CD14-positive monocyte (primary cell): ENCODE data around the gene GNL3. TPM values are rescaled to one million over a fixed set of nuclear protein-coding genes. Genes with fewer than 3 reads are reported as not detected.

Experiments
- DNase-seq, 3 donors: peaks; one replicate each; pipeline ENCODE4 v3.0.0-alpha.2; 2011 to 2022
- H2AFZ ChIP-seq: 2 replicates; pipeline ENCODE4 v1.6.0; 2012; ENCODE audit warnings: mild to moderate bottlenecking, low read depth, low read length, inconsistent platforms; ENCODE audit not compliant: insufficient read depth, poor library complexity, severe bottlenecking
- H3K27ac ChIP-seq, 2 donors: 1 replicate in 1 of 2; 2 replicates in 1 of 2; pipeline ENCODE4 v1.5.1; 2012 to 2013; ENCODE audit warnings: low read length in 2 of 2, control low read depth in 1 of 2, inconsistent platforms in 1 of 2, low read depth in 1 of 2, mild to moderate bottlenecking in 1 of 2
- H3K27me3 ChIP-seq, 2 donors: one replicate each; pipeline versions ENCODE4 v1.6.0 to v1.6.1; 2011 to 2013; ENCODE audit warnings: low read length in 2 of 2; ENCODE audit not compliant: control insufficient read depth in 2 of 2, insufficient read depth in 2 of 2
- H3K36me3 ChIP-seq, 2 donors: replicated peaks in 1 of 2; 1 replicate in 1 of 2; 2 replicates in 1 of 2; pipeline versions ENCODE4 v1.5.1 to v1.6.1; 2012 to 2013; ENCODE audit warnings: low read length in 2 of 2, control low read depth in 1 of 2, inconsistent platforms in 1 of 2, mild to moderate bottlenecking in 1 of 2; ENCODE audit not compliant: insufficient read depth in 2 of 2, control insufficient read depth in 1 of 2
- H3K4me1 ChIP-seq, 2 donors: 1 replicate in 1 of 2; 2 replicates in 1 of 2; pipeline versions ENCODE4 v1.5.1 to v1.6.1; 2012 to 2013; ENCODE audit warnings: low read length in 2 of 2, control low read depth in 1 of 2, inconsistent platforms in 1 of 2, mild to moderate bottlenecking in 1 of 2, moderate library complexity in 1 of 2; ENCODE audit not compliant: insufficient read depth in 2 of 2, control insufficient read depth in 1 of 2
- H3K4me2 ChIP-seq: replicated peaks from 2 replicates; pipeline ENCODE3; 2012; ENCODE audit warnings: low read length, moderate library complexity, mild to moderate bottlenecking; ENCODE audit not compliant: poor library complexity, severe bottlenecking; ENCODE audit errors: extremely low read depth
- H3K4me3 ChIP-seq, 3 experiments: fragments of 200-600 bp in 1 of 3; sonication (generic) in 1 of 3; replicated peaks in 1 of 3; 1 replicate in 2 of 3; 2 replicates in 1 of 3; pipeline ENCODE4 v1.5.1; 2011 to 2013; ENCODE audit warnings: low read length in 3 of 3, mild to moderate bottlenecking in 3 of 3, control low read depth in 2 of 3, low read depth in 2 of 3, inconsistent platforms in 1 of 3, moderate library complexity in 1 of 3
- H3K79me2 ChIP-seq: 2 replicates; pipeline ENCODE4 v1.6.0; 2012; ENCODE audit warnings: mild to moderate bottlenecking, control low read depth, inconsistent platforms, low read length, moderate library complexity; ENCODE audit not compliant: insufficient read depth
- H3K9ac ChIP-seq: 2 replicates; pipeline ENCODE4 v1.6.0; 2017; ENCODE audit warnings: low read length, mild to moderate bottlenecking; ENCODE audit not compliant: insufficient read depth, poor library complexity, severe bottlenecking
- H3K9me3 ChIP-seq, 2 donors: replicated peaks in 1 of 2; 1 replicate in 1 of 2; 2 replicates in 1 of 2; pipeline versions ENCODE4 v1.5.1 to v1.6.1; 2012 to 2013; ENCODE audit warnings: low read length in 2 of 2, control low read depth in 1 of 2; ENCODE audit not compliant: control insufficient read depth in 1 of 2, insufficient read depth in 1 of 2
- H4K20me1 ChIP-seq: 2 replicates; pipeline ENCODE4 v1.6.0; 2012; ENCODE audit warnings: mild to moderate bottlenecking, low read length, control low read depth, moderate library complexity; ENCODE audit not compliant: insufficient read depth
- H3K27ac Mint-ChIP-seq, 7 donors: one replicate each; pipeline ENCODE4 v1.8.0; 2020; ENCODE audit warnings: mild to moderate bottlenecking in 7 of 7, mixed read lengths in 7 of 7, moderate library complexity in 6 of 7, inconsistent platforms in 2 of 7
- H3K27me3 Mint-ChIP-seq, 3 donors: one replicate each; pipeline ENCODE4 v1.8.0; 2021 to 2022; ENCODE audit warnings: low read depth in 3 of 3, mild to moderate bottlenecking in 3 of 3, mixed read lengths in 3 of 3, moderate library complexity in 3 of 3, inconsistent platforms in 1 of 3
- H3K36me3 Mint-ChIP-seq, 2 donors: one replicate each; pipeline ENCODE4 v1.8.0; 2020; ENCODE audit warnings: mixed read lengths in 2 of 2, inconsistent platforms in 1 of 2, mild to moderate bottlenecking in 1 of 2
- H3K4me1 Mint-ChIP-seq: one replicate; pipeline ENCODE4 v1.8.0; 2020; ENCODE audit warnings: mild to moderate bottlenecking, mixed read lengths
- H3K4me3 Mint-ChIP-seq, 2 donors: one replicate each; pipeline ENCODE4 v1.8.0; 2020; ENCODE audit warnings: mild to moderate bottlenecking in 2 of 2, mixed read lengths in 2 of 2, moderate library complexity in 1 of 2
- H3K9me3 Mint-ChIP-seq, 7 donors: one replicate each; pipeline ENCODE4 v1.8.0; 2020 to 2022; ENCODE audit warnings: mixed read lengths in 7 of 7, mild to moderate bottlenecking in 6 of 7, moderate library complexity in 6 of 7, inconsistent platforms in 2 of 7
- WGBS: methylation state at CpG from one replicate; pipeline ENCODE4 v1.1.5; 2013; ENCODE audit warnings: missing lambda C conversion rate; ENCODE audit not compliant: insufficient coverage; 5-methylcytosine and 5-hydroxymethylcytosine counted together
- intact Hi-C, 2 donors: fragments of 100-400 bp; cut with micrococcal nuclease; formaldehyde crosslinking; loops; one replicate each; pipeline versions ENCODE4 v1.15.0 to v1.15.1; 2023
- polyA plus RNA-seq, 3 donors: library from polyadenylated mRNA; depleted of rRNA in 1 of 3; unstranded in 2 of 3; stranded (reverse) in 1 of 3; fragments of 300-500 nt in 2 of 3; fragments of >200 nt in 1 of 3; fragmentation: Illumina TruSeq in 2 of 3; gene quantifications; 1 replicate in 2 of 3; 2 replicates in 1 of 3; pipeline ENCODE4 v1.2.3, GENCODE V29; 2012 to 2021
- TF ChIP-seq, protein P1 (sequence below): fragments of 200-600 bp; IDR thresholded peaks from one replicate; pipeline ENCODE4 v1.8.0; 2022; ENCODE audit warnings: antibody characterized with exemption, mild to moderate bottlenecking

Gene GNL3
- polyA plus RNA-seq, 3 donors = 13.4 to 18.7 (median 16.7) TPM

GRCh38 chr3:52730681-52731080, 44.8 kb downstream of the GNL3 start:
- no peak overlapping the region for H3K9ac ChIP-seq
- H3K36me3 ChIP-seq = peaks cover 37 to 81% of the 10 kb centered on the region in 2 donors
- DNase-seq = no peak
- H3K9me3 Mint-ChIP-seq = peaks cover 21 to 51% (median 38%) of the 10 kb centered on the region in 7 donors
- no peaks in the 10 kb centered on the region for H3K27me3 ChIP-seq
- intact Hi-C loops = no loop called here
- H3K27ac Mint-ChIP-seq = peak overlapping the region in 4 of 7 donors; percentile 13 to 79 (median 44)
- H3K27me3 Mint-ChIP-seq = no peaks in the 10 kb centered on the region
- no peak overlapping the region for H3K4me3 Mint-ChIP-seq
- peaks cover 26 to 47% of the 10 kb centered on the region in 2 donors for H3K9me3 ChIP-seq
- no peak overlapping the region for H2AFZ ChIP-seq
- H4K20me1 ChIP-seq = no peaks in the 10 kb centered on the region
- peaks cover 68 to 85% of the 10 kb centered on the region in 2 donors for H3K36me3 Mint-ChIP-seq
- peaks cover 15% of the 10 kb centered on the region for H3K4me1 Mint-ChIP-seq
- H3K4me2 ChIP-seq = no peak overlapping the region
- peak overlapping the region in 1 of 2 donors; percentile 32 for H3K27ac ChIP-seq
- TF ChIP-seq, protein P1, sequence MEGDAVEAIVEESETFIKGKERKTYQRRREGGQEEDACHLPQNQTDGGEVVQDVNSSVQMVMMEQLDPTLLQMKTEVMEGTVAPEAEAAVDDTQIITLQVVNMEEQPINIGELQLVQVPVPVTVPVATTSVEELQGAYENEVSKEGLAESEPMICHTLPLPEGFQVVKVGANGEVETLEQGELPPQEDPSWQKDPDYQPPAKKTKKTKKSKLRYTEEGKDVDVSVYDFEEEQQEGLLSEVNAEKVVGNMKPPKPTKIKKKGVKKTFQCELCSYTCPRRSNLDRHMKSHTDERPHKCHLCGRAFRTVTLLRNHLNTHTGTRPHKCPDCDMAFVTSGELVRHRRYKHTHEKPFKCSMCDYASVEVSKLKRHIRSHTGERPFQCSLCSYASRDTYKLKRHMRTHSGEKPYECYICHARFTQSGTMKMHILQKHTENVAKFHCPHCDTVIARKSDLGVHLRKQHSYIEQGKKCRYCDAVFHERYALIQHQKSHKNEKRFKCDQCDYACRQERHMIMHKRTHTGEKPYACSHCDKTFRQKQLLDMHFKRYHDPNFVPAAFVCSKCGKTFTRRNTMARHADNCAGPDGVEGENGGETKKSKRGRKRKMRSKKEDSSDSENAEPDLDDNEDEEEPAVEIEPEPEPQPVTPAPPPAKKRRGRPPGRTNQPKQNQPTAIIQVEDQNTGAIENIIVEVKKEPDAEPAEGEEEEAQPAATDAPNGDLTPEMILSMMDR = no peak
- peaks cover 2 to 9% of the 10 kb centered on the region in 2 donors for H3K4me1 ChIP-seq
- no peak overlapping the region for H3K4me3 ChIP-seq
- H3K79me2 ChIP-seq = no peaks in the 10 kb centered on the region

DNA sequence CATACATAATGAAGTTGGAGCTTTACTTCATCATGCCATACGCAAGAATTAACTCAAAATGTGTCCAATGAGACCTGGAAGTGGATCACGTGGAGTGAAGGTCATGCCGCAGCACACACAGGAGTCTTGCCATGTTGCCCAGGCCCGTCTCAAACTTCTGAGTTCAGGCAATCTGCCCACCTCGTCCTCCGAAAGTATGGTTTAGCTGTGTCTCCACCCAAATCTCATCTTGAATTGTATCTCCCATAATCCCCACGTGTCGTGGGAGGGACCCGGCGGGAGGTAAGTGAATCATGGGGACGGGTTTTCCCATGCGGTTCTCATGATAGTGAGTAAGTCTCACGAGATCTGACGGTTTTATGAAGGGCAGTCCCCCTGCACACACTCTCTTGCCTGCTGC, 45.8 kb downstream of the GNL3 start:
- H3K9me3 ChIP-seq = peaks cover 26 to 47% of the 10 kb centered on the region in 2 donors
- peaks cover 44 to 90% of the 10 kb centered on the region in 2 donors for H3K36me3 ChIP-seq
- no peaks in the 10 kb centered on the region for H3K27me3 Mint-ChIP-seq
- no peak overlapping the region for H2AFZ ChIP-seq
- no peak overlapping the region for H3K27ac ChIP-seq
- peak overlapping the region in 2 of 7 donors; percentile 22 to 32 for H3K27ac Mint-ChIP-seq
- H3K4me1 Mint-ChIP-seq = peaks cover 15% of the 10 kb centered on the region
- WGBS = 90% methylated on average over 9 of the region's 14 CpGs
- no peaks in the 10 kb centered on the region for H3K27me3 ChIP-seq
- no peaks in the 10 kb centered on the region for H3K79me2 ChIP-seq
- TF ChIP-seq, protein P1 = no peak
- peaks cover 75 to 91% of the 10 kb centered on the region in 2 donors for H3K36me3 Mint-ChIP-seq
- no peak for DNase-seq
- peaks cover 2 to 9% of the 10 kb centered on the region in 2 donors for H3K4me1 ChIP-seq
- no peak overlapping the region for H3K4me3 Mint-ChIP-seq
- H3K4me3 ChIP-seq = no peak overlapping the region
- H3K9ac ChIP-seq = no peak overlapping the region
- intact Hi-C loops = no loop called here
- H4K20me1 ChIP-seq = no peaks in the 10 kb centered on the region
- no peak overlapping the region for H3K4me2 ChIP-seq
- peaks cover 21 to 51% (median 38%) of the 10 kb centered on the region in 7 donors for H3K9me3 Mint-ChIP-seq
